HEK293 (cell line): Measurements from ENCODE around the gene KIRREL3.

Experiments
- CTCF ChIA-PET: fragments of 350-600 bp; formaldehyde crosslinking; extraction: SDS; loops from one replicate; lab custom pipeline; 2021; ENCODE audit warnings: antibody characterized with exemption; lab: Yijun Ruan, JAX
- POLR2A ChIA-PET: fragments of 300-600 bp; formaldehyde crosslinking; extraction: SDS; loops from one replicate; lab custom pipeline; 2020; ENCODE audit warnings: antibody characterized with exemption, inconsistent platforms; lab: Yijun Ruan, JAX
- H3K27ac ChIP-seq: fragments of 200-500 bp; sonication (Bioruptor generic); 2 replicates; pipeline ENCODE4 v1.5.1; 2014; ENCODE audit warnings: low read depth, low read length, control low read depth, inconsistent platforms; ENCODE audit errors: extremely low read depth
- H3K36me3 ChIP-seq, 2 experiments: fragments of 200-500 bp in 1 of 2; sonication (Bioruptor generic) in 1 of 2; 1 replicate in 1 of 2; 2 replicates in 1 of 2; pipeline ENCODE4 v1.5.1; 2014 to 2017; ENCODE audit warnings: inconsistent platforms in 2 of 2, low read length in 2 of 2; ENCODE audit not compliant: control insufficient read depth in 2 of 2, insufficient read depth in 1 of 2
- H3K4me1 ChIP-seq: fragments of 200-500 bp; sonication (Bioruptor generic); 2 replicates; pipeline ENCODE4 v1.5.1; 2014; ENCODE audit warnings: mild to moderate bottlenecking, low read length, inconsistent platforms; ENCODE audit not compliant: control insufficient read depth, insufficient read depth
- H3K4me3 ChIP-seq: 2 replicates; pipeline ENCODE4 v1.5.1; 2011; ENCODE audit warnings: low read depth, mild to moderate bottlenecking, control low read depth, low read length, moderate library complexity
- H3K9me3 ChIP-seq: fragments of 200-500 bp; sonication (Bioruptor generic); 2 replicates; pipeline ENCODE4 v1.5.1; 2014; ENCODE audit warnings: low read depth, low read length, inconsistent platforms; ENCODE audit not compliant: control insufficient read depth, insufficient read depth
- FEZF1 ChIP-seq: fragments of 450-650 bp; formaldehyde crosslinking; IDR thresholded peaks from 2 replicates; pipeline ENCODE4 v1.5.1; 2016; ENCODE audit warnings: missing biosample characterization, missing genetic modification characterization
- GLI2 ChIP-seq: fragments of 450-650 bp; formaldehyde crosslinking; IDR thresholded peaks from 2 replicates; pipeline ENCODE4; 2017; ENCODE audit warnings: missing biosample characterization, missing genetic modification characterization, low read depth, borderline replicate concordance
- HOXA7 ChIP-seq: sonication (generic); formaldehyde crosslinking; IDR thresholded peaks from 2 replicates; pipeline ENCODE4 v1.8.1; 2022; ENCODE audit warnings: missing genetic modification reagents, borderline replicate concordance
- HOXC10 ChIP-seq: sonication (generic); formaldehyde crosslinking; IDR thresholded peaks from 2 replicates; pipeline ENCODE4 v1.8.1; 2023; ENCODE audit warnings: mild to moderate bottlenecking, missing genetic modification reagents
- KLF8 ChIP-seq: fragments of 450-650 bp; formaldehyde crosslinking; IDR thresholded peaks from 2 replicates; pipeline ENCODE4 v1.5.1; 2016; ENCODE audit warnings: missing biosample characterization, missing genetic modification characterization
- MYNN ChIP-seq: fragments of 450-650 bp; formaldehyde crosslinking; IDR thresholded peaks from 2 replicates; pipeline ENCODE4 v1.5.1; 2016; ENCODE audit warnings: missing biosample characterization, missing genetic modification characterization, borderline replicate concordance
- YY1 ChIP-seq: fragments of 450-650 bp; formaldehyde crosslinking; IDR thresholded peaks from 2 replicates; pipeline ENCODE4 v1.5.1; 2018; ENCODE audit warnings: missing biosample characterization, missing genetic modification characterization
- ZNF112 ChIP-seq: fragments of 450-650 bp; formaldehyde crosslinking; IDR thresholded peaks from 2 replicates; pipeline ENCODE4 v1.5.0; 2017; ENCODE audit warnings: missing biosample characterization, missing genetic modification characterization
- ZNF16 ChIP-seq: fragments of 450-650 bp; formaldehyde crosslinking; IDR thresholded peaks from 2 replicates; pipeline ENCODE4 v1.5.1; 2016; ENCODE audit warnings: low read depth, missing biosample characterization, missing genetic modification characterization
- ZNF184 ChIP-seq: fragments of 450-650 bp; IDR thresholded peaks from 2 replicates; pipeline ENCODE4 v1.5.1; 2018; ENCODE audit warnings: missing biosample characterization, mild to moderate bottlenecking, missing genetic modification characterization
- ZNF26 ChIP-seq: fragments of 450-650 bp; formaldehyde crosslinking; IDR thresholded peaks from 2 replicates; pipeline ENCODE4 v1.5.1; 2016; ENCODE audit warnings: missing biosample characterization, missing genetic modification characterization
- ZNF274 ChIP-seq, 2 experiments: fragments of 200-500 bp in 1 of 2; fragments of 450-650 bp in 1 of 2; sonication (Bioruptor generic) in 1 of 2; formaldehyde crosslinking in 1 of 2; IDR thresholded peaks; 2 replicates each; pipeline versions ENCODE4 v1.5.1 to v1.6.1; 2014 to 2016; ENCODE audit warnings: borderline replicate concordance in 1 of 2, inconsistent platforms in 1 of 2, low read length in 1 of 2, missing biosample characterization in 1 of 2, missing genetic modification characterization in 1 of 2
- ZNF362 ChIP-seq: fragments of 450-650 bp; formaldehyde crosslinking; IDR thresholded peaks from 2 replicates; pipeline ENCODE4 v1.5.1; 2016; ENCODE audit warnings: missing biosample characterization, missing genetic modification characterization
- ZNF423 ChIP-seq: fragments of 450-650 bp; formaldehyde crosslinking; IDR thresholded peaks from 2 replicates; pipeline ENCODE4 v1.5.1; 2016; ENCODE audit warnings: missing biosample characterization, missing genetic modification characterization
- ZNF433 ChIP-seq: fragments of 450-650 bp; formaldehyde crosslinking; IDR thresholded peaks from 2 replicates; pipeline ENCODE4 v1.5.1; 2016; ENCODE audit warnings: missing biosample characterization, missing genetic modification characterization, low read depth
- ZNF558 ChIP-seq: fragments of 450-650 bp; formaldehyde crosslinking; IDR thresholded peaks from 2 replicates; pipeline ENCODE4 v1.5.1; 2016; ENCODE audit warnings: missing biosample characterization, missing genetic modification characterization
- ZNF664 ChIP-seq: fragments of 450-650 bp; formaldehyde crosslinking; IDR thresholded peaks from 2 replicates; pipeline ENCODE4 v1.5.1; 2016; ENCODE audit warnings: missing biosample characterization, missing genetic modification characterization
- ZNF76 ChIP-seq: fragments of 450-650 bp; formaldehyde crosslinking; IDR thresholded peaks from 2 replicates; pipeline ENCODE4; 2016; ENCODE audit warnings: low read depth, missing biosample characterization, missing genetic modification characterization, borderline replicate concordance
- ZNF776 ChIP-seq: fragments of 450-650 bp; formaldehyde crosslinking; IDR thresholded peaks from 2 replicates; pipeline ENCODE4 v1.5.0; 2017; ENCODE audit warnings: missing biosample characterization, missing genetic modification characterization, borderline replicate concordance
- TF ChIP-seq, protein P1 (sequence below): fragments of 450-650 bp; formaldehyde crosslinking; IDR thresholded peaks from 2 replicates; pipeline ENCODE4 v1.5.1; 2016; ENCODE audit warnings: missing biosample characterization, missing genetic modification characterization
- TF ChIP-seq, protein P2 (sequence below): fragments of 450-650 bp; formaldehyde crosslinking; IDR thresholded peaks from 2 replicates; pipeline ENCODE4 v1.5.1; 2016; ENCODE audit warnings: missing biosample characterization, missing genetic modification characterization
- TF ChIP-seq, protein P3 (sequence below): fragments of 450-650 bp; formaldehyde crosslinking; optimal IDR thresholded peaks from 2 replicates; pipeline ENCODE3; 2016; ENCODE audit warnings: missing biosample characterization, mild to moderate bottlenecking, missing genetic modification characterization

Gene KIRREL3

DNA sequence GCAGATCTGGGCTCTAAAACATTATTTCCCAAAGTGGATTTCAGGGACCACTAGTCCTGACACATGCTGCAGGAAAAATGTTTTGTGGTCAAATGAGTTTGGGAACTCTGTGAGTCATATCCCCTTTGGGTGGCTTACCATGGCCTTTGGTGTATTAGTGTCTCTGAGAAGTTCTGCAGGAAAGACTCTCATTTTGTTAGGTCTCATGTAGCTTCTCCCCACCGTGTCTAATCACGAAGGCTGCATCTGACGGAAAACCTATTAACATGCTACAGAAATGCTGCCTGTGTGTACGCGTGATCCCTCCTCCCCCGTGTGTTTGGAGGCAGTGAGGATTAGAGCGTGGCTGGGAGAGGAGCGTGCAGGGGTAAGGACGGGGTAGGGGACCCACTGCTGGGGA, 453.4 kb downstream of the KIRREL3 start (continued):
- TF ChIP-seq, protein P1, sequence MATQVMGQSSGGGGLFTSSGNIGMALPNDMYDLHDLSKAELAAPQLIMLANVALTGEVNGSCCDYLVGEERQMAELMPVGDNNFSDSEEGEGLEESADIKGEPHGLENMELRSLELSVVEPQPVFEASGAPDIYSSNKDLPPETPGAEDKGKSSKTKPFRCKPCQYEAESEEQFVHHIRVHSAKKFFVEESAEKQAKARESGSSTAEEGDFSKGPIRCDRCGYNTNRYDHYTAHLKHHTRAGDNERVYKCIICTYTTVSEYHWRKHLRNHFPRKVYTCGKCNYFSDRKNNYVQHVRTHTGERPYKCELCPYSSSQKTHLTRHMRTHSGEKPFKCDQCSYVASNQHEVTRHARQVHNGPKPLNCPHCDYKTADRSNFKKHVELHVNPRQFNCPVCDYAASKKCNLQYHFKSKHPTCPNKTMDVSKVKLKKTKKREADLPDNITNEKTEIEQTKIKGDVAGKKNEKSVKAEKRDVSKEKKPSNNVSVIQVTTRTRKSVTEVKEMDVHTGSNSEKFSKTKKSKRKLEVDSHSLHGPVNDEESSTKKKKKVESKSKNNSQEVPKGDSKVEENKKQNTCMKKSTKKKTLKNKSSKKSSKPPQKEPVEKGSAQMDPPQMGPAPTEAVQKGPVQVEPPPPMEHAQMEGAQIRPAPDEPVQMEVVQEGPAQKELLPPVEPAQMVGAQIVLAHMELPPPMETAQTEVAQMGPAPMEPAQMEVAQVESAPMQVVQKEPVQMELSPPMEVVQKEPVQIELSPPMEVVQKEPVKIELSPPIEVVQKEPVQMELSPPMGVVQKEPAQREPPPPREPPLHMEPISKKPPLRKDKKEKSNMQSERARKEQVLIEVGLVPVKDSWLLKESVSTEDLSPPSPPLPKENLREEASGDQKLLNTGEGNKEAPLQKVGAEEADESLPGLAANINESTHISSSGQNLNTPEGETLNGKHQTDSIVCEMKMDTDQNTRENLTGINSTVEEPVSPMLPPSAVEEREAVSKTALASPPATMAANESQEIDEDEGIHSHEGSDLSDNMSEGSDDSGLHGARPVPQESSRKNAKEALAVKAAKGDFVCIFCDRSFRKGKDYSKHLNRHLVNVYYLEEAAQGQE (tag by site-specific recombination), result no peak
- TF ChIP-seq ZNF558 (tag by site-specific recombination) (no peak), ZNF776 (no peak), HOXA7 (no peak), ZNF26 (no peak), ZNF184 (tag by site-specific recombination) (no peak)

- no peak overlapping the region for H3K4me3 ChIP-seq
- CTCF ChIA-PET, result no interaction called here
- POLR2A ChIA-PET, result no interaction called here
- TF ChIP-seq HOXC10 (CRISPR knock-in tag) (no peak), ZNF433 (no peak), ZNF274 (IDR thresholded peaks at IDR 0.05; ENCODE audit: low read length) (no peak), ZNF274 (tag by site-specific recombination; IDR thresholded peaks at IDR 0.05; ENCODE audit: borderline replicate concordance) (no peak), YY1 (no peak), MYNN (tag by site-specific recombination) (no peak), ZNF112 (tag by site-specific recombination) (no peak), ZNF664 (tag by site-specific recombination) (no peak), HOXA7 (no peak), ZNF16 (tag by site-specific recombination) (no peak), GLI2 (tag by site-specific recombination) (no peak), ZNF76 (tag by site-specific recombination) (no peak), ZNF423 (no peak), FEZF1 (tag by site-specific recombination) (no peak), KLF8 (tag by site-specific recombination) (no peak), ZNF362 (tag by site-specific recombination) (no peak)
- TF ChIP-seq, protein P2, sequence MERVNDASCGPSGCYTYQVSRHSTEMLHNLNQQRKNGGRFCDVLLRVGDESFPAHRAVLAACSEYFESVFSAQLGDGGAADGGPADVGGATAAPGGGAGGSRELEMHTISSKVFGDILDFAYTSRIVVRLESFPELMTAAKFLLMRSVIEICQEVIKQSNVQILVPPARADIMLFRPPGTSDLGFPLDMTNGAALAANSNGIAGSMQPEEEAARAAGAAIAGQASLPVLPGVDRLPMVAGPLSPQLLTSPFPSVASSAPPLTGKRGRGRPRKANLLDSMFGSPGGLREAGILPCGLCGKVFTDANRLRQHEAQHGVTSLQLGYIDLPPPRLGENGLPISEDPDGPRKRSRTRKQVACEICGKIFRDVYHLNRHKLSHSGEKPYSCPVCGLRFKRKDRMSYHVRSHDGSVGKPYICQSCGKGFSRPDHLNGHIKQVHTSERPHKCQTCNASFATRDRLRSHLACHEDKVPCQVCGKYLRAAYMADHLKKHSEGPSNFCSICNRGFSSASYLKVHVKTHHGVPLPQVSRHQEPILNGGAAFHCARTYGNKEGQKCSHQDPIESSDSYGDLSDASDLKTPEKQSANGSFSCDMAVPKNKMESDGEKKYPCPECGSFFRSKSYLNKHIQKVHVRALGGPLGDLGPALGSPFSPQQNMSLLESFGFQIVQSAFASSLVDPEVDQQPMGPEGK (tag by site-specific recombination), result no peak
- TF ChIP-seq, protein P3, sequence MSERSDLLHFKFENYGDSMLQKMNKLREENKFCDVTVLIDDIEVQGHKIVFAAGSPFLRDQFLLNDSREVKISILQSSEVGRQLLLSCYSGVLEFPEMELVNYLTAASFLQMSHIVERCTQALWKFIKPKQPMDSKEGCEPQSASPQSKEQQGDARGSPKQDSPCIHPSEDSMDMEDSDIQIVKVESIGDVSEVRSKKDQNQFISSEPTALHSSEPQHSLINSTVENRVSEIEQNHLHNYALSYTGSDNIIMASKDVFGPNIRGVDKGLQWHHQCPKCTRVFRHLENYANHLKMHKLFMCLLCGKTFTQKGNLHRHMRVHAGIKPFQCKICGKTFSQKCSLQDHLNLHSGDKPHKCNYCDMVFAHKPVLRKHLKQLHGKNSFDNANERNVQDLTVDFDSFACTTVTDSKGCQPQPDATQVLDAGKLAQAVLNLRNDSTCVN (tag by site-specific recombination), result no peak
- no peaks in the 10 kb centered on the region for H3K9me3 ChIP-seq
- no peaks in the 10 kb centered on the region for H3K4me1 ChIP-seq
- no peaks in the 10 kb centered on the region for H3K36me3 ChIP-seq
- no peak overlapping the region for H3K27ac ChIP-seq
Observed at GRCh38 chr11:126546694-126547093, 453.9 kb downstream of the KIRREL3 start.
